Endothelial cell (in vitro differentiated cells): ENCODE data around the gene RHOF. TPM values are rescaled to one million over a fixed set of nuclear protein-coding genes. Genes with fewer than 3 reads are reported as not detected.

Source experiments
- DNase-seq: peaks from one replicate; pipeline ENCODE4 v3.0.0; 2021; ENCODE audit warnings: low spot score
- H3K27ac Mint-ChIP-seq: one replicate; pipeline ENCODE4 v1.8.0; 2021; ENCODE audit warnings: mixed read lengths, inconsistent platforms; ENCODE audit not compliant: unreplicated experiment
- H3K27me3 Mint-ChIP-seq: one replicate; pipeline ENCODE4 v1.8.0; 2021; ENCODE audit warnings: mild to moderate bottlenecking, moderate library complexity, mixed read lengths, inconsistent platforms; ENCODE audit not compliant: unreplicated experiment
- H3K36me3 Mint-ChIP-seq: one replicate; pipeline ENCODE4 v1.8.0; 2021; ENCODE audit warnings: mild to moderate bottlenecking, low read depth, mixed read lengths, inconsistent platforms; ENCODE audit not compliant: unreplicated experiment
- H3K4me1 Mint-ChIP-seq: one replicate; pipeline ENCODE4 v1.8.0; 2021; ENCODE audit warnings: mild to moderate bottlenecking, mixed read lengths, inconsistent platforms; ENCODE audit not compliant: unreplicated experiment
- H3K4me3 Mint-ChIP-seq: one replicate; pipeline ENCODE4 v1.8.0; 2021; ENCODE audit warnings: mild to moderate bottlenecking, mixed read lengths, inconsistent platforms; ENCODE audit not compliant: unreplicated experiment
- H3K9me3 Mint-ChIP-seq: one replicate; pipeline ENCODE4 v1.8.0; 2021; ENCODE audit warnings: mixed read lengths, inconsistent platforms; ENCODE audit not compliant: unreplicated experiment
- total RNA-seq: library from RNA; stranded (reverse); fragmentation: NEBNext Ultra II Directional; extraction: Animal tissue kit (Norgen Biotek cat#: 25700); gene quantifications from one replicate; pipeline ENCODE4 v1.2.1, GENCODE V29; 2021; ENCODE audit not compliant: unreplicated experiment
- TF ChIP-seq, protein P1 (sequence below): fragments of 200-600 bp; sonication (generic); IDR thresholded peaks from one replicate; pipeline ENCODE4 v1.5.0; 2021; ENCODE audit warnings: antibody characterized with exemption; ENCODE audit not compliant: unreplicated experiment

The RHOF gene
- total RNA-seq, 1 donor from 2014 or later: 25.7 TPM

DNA sequence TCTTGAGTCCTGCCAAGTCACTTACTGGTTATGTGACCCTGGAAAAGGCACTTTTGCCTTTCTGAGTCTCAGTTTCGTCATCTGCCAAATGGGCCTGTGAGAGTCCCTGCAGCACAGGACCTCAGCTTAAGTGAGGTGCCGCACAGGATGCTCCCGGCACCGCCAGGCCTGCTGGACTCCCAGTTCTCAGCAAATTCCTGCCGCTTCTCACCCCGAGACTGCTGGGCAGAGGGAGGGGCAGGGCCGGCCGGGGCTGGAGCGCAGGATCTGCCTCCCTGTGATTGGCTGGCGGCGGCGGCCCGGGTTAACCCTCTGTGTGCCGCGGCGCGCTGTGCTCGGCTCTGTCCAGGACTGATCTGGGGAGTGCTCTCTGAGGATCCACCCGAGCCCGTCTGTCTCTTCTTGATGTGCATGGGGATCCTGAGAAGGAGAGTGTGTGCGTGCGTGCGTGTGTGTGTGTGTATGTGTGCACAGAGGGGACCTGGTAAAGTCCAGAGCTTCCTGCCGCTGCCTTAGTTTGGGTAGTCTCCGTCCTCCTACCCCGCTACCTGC, 18.9 kb upstream of the RHOF start:
- TF ChIP-seq, protein P1, sequence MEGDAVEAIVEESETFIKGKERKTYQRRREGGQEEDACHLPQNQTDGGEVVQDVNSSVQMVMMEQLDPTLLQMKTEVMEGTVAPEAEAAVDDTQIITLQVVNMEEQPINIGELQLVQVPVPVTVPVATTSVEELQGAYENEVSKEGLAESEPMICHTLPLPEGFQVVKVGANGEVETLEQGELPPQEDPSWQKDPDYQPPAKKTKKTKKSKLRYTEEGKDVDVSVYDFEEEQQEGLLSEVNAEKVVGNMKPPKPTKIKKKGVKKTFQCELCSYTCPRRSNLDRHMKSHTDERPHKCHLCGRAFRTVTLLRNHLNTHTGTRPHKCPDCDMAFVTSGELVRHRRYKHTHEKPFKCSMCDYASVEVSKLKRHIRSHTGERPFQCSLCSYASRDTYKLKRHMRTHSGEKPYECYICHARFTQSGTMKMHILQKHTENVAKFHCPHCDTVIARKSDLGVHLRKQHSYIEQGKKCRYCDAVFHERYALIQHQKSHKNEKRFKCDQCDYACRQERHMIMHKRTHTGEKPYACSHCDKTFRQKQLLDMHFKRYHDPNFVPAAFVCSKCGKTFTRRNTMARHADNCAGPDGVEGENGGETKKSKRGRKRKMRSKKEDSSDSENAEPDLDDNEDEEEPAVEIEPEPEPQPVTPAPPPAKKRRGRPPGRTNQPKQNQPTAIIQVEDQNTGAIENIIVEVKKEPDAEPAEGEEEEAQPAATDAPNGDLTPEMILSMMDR: no peak
- H3K27me3 Mint-ChIP-seq: peaks cover 9% of the 10 kb centered on the region
- peak; percentile 77 for DNase-seq
- peaks cover 17% of the 10 kb centered on the region for H3K4me1 Mint-ChIP-seq
- peak overlapping the region; percentile 86 for H3K4me3 Mint-ChIP-seq
- H3K36me3 Mint-ChIP-seq: peaks cover 27% of the 10 kb centered on the region
- no peaks in the 10 kb centered on the region for H3K9me3 Mint-ChIP-seq
- H3K27ac Mint-ChIP-seq: no peak overlapping the region

DNA sequence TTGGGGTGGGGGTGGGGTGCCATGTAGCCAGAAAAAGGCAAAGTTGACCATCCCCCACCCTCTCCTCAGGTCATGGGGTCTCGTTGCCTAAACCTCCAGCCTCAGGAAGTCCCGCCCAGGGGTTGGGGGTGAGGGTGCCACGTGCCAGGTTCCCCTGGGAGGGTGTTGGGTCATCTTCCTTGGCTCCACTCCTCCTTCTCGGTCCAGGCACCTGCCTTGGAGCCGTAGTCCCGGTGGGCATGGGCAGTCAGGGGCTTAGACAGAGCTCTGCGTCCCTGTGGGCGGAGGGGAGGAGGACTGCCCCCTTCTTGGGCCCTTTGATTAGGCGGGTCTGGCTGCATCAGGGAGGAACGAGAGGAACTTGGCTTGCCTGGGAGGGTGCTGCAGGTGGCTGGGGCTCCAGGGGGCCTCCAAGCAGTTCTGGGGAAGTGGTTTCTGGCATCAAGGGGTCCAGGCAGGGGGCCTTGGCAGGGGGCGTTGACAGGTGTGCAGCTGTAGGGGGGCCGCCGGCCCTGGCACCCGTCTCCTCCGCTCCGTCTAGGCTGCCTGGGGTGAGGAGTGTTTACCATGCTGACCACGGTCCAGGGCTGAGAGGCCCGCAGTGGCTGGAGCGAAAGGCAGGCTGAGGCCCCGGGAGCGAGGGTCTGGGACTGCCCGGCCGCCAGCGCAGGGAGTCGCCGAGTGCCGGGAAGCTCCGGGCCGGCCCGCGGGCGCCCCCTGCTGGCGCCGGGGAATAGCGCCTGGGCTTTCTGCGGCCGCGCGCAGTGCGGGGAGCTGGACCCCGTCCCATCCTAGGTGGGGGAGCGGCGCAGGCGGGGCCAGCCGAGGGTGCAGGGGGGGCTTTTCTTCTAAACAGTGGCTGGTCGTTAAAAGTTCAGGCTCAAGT, 18.2 kb upstream of the RHOF start:
- Mint-ChIP-seq H3K4me3 (peak overlapping the region; percentile 86), H3K27ac (no peak overlapping the region), H3K36me3 (peaks cover 25% of the 10 kb centered on the region), H3K4me1 (peaks cover 17% of the 10 kb centered on the region), H3K9me3 (no peaks in the 10 kb centered on the region), H3K27me3 (peaks cover 9% of the 10 kb centered on the region)
- TF ChIP-seq, protein P1: peak; percentile 100
- peak; percentile 90 for DNase-seq

DNA sequence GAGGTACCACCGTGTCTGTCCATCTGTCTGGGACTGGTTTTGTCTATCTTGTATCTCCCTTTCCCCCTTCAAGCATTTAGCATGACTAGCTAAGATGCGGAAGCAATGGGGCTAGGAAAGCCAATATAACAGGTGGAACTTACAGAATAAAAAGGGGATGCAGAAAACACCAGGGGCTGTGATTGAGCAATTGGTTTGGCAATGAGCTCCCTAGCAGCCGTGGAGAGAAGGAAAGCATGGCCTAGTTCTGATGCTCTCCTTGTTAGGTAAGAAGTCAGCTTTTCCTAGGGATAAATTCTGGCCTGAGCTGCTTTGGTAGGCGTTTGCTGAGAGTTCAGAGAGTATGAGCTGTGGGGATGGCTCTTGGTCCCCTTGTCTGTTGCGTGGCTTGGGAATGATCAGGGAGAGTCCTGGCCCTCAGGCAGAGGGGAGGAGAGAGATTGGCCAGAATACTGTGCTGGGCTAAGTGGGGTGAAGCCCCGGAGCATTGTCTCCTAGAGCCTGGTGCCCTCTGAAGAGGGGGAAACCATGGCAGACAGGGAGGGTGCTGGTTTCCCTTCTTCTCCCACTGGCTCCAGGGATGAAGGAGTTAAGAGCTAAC, 17.4 kb upstream of the RHOF start:
- no peak for DNase-seq
- peaks cover 23% of the 10 kb centered on the region for H3K36me3 Mint-ChIP-seq
- H3K4me3 Mint-ChIP-seq: peak overlapping the region; percentile 75
- TF ChIP-seq, protein P1: no peak
- no peaks in the 10 kb centered on the region for H3K9me3 Mint-ChIP-seq
- H3K27me3 Mint-ChIP-seq: peaks cover 9% of the 10 kb centered on the region
- H3K4me1 Mint-ChIP-seq: peaks cover 23% of the 10 kb centered on the region
- peak overlapping the region; percentile 65 for H3K27ac Mint-ChIP-seq

DNA sequence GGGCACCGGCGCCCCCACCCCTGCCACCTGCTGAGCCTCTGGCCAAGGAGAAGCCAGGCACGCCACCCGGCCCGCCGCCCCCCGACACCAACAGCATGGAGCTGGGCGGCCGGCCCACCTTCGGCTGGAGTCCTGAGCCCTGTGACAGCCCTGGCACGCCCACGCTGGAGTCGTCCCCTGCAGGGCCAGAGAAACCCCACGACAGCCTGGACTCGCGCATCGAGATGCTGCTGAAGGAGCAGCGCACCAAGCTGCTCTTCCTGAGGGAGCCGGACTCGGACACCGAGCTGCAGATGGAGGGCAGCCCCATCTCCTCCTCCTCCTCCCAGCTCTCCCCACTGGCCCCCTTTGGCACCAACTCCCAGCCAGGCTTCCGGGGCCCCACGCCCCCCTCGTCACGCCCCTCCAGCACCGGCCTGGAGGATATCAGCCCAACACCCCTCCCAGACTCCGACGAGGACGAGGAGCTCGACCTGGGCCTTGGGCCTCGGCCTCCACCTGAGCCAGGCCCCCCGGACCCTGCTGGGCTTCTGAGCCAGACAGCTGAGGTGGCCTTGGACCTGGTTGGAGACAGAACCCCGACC, 16.8 kb upstream of the RHOF start:
- DNase-seq: no peak
- no peak overlapping the region for H3K4me3 Mint-ChIP-seq
- peaks cover 20% of the 10 kb centered on the region for H3K36me3 Mint-ChIP-seq
- H3K4me1 Mint-ChIP-seq: peaks cover 27% of the 10 kb centered on the region
- no peak overlapping the region for H3K27ac Mint-ChIP-seq
- TF ChIP-seq, protein P1: no peak
- no peaks in the 10 kb centered on the region for H3K9me3 Mint-ChIP-seq
- H3K27me3 Mint-ChIP-seq: peaks cover 10% of the 10 kb centered on the region
